ENCODE results near the gene AP3D1. TPM values are rescaled to one million over a fixed set of nuclear protein-coding genes. Genes with fewer than 3 reads are reported as not detected.

Gene AP3D1
- total RNA-seq, 1 donor from 2014 or later, result 114 TPM

DNA sequence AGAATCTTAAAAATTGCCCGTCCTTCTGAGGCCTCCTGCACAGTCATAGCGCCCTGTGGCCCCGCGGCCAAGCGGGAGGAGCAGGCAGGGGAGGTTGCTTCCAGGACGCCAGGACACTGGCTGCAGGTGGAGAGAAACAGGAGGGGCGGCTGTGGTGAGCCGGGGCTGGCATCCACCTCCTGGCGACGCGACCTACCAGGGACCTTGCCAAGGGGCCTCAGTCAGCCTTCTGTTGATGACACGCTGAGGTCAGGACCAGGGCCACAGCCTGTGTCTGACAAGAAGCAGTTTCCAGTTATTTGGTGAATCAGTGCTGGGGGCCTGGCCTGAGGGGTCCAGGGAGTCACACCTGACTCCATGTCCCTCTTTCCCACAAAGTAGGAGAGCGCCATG is 87.0 kb downstream of the AP3D1 start:
- DNase-seq (ENCODE audit: low read depth), result no peak

DNA sequence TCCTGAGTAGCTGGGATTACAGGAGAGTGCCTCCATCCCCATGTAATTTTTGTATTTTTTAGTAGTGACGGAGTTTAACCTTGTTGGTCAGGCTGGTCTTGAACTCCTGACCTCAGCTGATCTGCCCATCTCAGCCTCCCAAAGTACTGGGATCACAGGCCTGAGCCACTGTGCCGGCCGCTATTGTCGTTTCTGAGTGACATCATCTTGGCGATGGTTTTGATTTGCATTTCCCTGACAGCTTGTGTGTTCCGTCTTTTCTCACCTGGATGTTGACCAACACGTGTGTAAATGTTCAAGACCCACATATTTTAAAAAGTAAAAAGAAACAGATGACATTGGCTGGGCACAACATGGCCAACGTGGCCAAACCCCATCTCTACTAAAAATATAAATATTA is 87.5 kb downstream of the AP3D1 start:
- DNase-seq (ENCODE audit: low read depth), result no peak

DNA sequence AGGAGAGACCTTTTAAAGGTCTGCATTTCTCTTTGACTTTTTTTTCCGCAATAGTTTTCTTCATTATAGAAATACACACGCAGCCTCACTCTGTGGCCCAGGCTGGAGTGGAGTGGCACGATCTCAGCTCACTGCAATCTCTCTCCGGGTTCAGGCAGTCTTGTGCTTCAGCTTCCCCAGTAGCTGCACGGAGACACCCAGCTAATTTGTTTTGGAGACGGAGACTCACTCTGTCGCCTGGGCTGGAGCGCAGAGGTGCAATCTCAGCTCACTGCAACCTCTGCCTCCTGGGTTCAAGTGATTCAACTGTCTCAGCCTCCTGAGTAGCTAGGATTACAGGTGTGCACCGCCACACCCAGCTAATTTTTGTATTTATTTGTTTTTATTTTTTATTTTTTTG is 88.6 kb downstream of the AP3D1 start:
- DNase-seq (ENCODE audit: low read depth), result no peak

DNA sequence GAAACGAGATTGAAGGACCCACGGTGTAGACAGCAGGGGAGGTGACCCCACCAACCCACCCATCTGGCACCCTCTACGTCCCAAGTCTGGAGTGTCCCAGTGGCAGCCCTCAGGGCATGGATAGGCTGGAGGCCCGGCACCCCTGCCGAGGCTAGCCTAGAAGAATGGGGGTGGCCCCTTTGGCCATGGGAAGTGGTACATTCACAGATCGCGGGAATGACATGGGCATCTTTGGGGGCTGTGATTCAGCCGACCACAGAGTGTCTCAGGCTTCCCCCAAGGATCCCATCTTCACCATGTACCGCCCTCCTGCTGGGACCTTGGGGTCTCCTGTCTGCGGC is 89.0 kb downstream of the AP3D1 start:
- no peak for DNase-seq (ENCODE audit: low read depth)

DNA sequence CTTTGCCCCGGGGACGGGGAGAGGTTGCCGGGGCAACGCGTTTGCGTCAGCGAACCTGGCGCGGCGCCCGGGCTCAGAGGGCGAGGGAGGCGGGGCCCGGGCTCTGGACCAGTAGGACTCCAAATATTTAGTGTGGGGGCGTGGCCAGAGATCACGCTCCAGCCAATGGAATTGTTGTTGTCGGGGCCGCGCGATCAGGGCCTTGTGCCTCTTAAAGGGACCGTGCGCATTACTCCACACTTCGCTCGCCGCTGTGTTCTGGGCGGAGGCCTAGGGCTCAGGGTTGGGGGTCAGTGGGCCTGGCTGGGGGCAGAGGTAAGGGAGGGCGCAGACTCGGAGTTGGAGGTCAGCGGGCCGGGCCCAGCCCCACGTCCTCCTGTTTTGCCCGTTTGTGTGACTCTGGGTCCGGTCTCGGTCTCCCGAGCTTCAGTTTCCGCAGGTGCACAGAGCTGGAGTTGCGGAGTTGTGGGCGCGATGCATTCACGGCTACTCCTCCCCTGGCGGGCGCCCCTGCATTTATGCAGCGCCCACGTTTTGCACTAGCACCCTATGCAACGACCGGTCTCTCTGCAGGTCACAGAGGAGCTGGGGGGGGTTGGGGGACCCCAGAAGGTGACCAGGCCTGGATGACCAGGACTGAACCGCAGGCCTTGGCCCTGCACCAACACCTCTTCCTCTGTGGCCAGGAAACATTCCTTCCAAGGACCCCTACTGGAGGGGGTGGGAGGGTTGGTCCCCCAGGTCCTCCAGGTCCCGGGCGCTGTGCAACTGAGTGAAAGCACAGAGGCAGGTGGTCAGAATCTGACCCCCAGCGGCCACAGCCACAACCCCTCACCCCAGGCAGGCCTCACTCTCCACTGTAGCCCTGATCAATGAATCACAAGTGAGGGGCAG is 89.6 kb downstream of the AP3D1 start:
- peak; percentile 99 for DNase-seq (ENCODE audit: low read depth)

DNA sequence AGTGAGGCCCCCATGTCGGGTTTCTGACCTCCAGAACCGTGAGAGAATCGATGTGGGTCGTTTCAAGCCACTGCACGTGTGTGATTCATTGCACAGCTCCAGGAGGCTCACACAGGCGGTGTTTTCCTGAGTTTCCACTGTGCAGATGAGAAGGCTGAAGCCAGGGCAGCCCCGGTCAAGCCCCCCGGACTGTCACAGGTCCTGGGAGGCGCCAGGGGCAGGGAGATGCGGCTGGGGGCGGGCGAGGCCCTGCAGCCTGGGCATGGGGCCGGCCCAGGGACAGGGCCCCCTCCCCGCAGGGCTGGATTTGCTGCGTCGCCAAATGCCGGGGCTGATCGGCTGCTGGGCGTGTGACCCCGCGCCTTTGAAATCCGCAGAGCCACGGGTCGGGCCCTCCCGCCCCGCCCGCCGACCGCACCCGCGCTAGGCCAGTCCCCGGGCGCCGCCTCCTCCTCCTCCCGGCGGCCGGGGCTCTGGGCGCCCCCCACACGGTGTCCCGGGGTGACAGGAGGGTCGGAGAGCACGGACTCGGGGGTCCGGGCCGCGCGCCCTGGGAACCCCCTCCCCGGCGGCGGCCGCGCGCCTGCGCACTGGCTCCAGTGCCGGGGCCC is 90.4 kb downstream of the AP3D1 start:
- DNase-seq (ENCODE audit: low read depth), result peak; percentile 79

DNA sequence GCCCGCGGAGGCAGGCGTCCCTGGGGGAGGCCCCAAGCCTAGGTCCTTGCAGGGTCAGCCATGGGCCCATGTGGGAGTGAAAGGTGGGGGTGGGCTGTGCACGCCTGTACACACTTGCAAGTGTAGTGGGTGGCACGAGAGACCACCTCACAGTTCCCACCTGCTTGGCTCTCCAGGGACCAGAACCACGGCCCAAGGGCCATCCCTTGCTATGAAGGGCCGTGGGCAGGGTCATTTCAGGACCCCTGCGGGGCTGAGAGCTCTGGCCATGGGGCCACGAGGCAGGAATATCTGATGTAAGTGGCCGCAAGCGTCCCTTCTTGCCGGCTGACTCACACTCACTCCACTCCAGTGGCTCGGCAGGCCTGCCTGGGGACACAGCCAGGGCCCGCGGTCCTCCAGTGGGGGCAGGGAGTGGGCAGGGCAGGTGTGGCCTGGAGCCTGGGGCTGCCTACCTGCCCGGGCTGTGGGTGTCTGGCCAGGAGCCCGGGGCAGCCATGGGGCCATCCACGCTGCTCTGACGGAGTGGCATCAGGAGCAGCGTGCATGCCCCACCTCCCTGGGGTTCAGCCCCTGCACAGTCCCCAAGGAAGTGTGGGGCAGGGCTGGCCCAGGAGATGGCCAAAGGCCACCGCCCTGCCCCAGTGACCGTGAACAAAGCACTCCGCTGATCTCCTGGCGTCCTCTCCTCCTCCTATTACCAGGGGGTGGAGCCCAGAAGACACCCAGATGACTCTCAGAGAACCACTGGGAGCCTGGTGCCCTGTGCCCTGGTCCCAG is 91.8 kb downstream of the AP3D1 start:
- peak; percentile 84 for DNase-seq (ENCODE audit: low read depth)

DNA sequence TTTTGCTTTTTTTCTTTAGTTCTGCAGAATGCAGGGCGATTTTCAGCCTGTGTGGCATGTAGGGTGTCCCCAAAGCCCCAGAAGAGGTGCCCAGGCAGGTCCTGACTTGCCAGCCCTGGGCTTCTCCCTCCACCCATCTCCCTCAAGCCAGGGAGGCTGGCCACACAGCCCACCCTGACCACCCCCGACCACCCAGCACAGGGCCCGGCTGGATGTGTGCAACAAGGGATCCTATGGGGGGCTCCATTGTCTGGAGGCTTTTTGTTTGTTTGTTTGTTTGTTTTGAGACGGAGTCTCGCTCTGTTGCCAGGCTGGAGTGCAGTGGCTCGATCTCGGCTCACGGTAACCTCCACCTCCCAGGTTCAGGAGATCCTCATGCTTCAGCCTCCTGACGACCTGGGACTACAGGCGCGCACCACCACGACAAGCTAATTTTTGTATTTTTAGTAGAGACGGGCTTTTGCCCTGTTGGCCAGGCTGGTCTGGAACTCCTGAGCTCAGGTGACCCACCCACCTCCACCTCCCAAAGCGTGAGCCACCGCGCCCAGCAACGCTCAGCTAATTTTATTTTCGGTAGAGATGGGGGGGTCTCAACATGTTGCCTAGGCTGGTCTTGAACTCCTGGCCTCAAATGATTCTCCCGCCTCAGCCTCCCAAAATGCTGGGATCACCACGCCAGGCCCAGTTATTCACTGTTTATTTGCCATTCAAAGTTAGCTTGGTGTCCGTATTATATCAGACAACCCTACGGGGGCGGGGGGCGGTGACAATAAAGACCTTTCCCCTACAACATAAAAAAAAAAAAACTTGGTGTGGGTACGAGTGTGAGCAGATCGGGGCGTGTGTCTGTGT is 92.6 kb downstream of the AP3D1 start:
- no peak for DNase-seq (ENCODE audit: low read depth)

DNA sequence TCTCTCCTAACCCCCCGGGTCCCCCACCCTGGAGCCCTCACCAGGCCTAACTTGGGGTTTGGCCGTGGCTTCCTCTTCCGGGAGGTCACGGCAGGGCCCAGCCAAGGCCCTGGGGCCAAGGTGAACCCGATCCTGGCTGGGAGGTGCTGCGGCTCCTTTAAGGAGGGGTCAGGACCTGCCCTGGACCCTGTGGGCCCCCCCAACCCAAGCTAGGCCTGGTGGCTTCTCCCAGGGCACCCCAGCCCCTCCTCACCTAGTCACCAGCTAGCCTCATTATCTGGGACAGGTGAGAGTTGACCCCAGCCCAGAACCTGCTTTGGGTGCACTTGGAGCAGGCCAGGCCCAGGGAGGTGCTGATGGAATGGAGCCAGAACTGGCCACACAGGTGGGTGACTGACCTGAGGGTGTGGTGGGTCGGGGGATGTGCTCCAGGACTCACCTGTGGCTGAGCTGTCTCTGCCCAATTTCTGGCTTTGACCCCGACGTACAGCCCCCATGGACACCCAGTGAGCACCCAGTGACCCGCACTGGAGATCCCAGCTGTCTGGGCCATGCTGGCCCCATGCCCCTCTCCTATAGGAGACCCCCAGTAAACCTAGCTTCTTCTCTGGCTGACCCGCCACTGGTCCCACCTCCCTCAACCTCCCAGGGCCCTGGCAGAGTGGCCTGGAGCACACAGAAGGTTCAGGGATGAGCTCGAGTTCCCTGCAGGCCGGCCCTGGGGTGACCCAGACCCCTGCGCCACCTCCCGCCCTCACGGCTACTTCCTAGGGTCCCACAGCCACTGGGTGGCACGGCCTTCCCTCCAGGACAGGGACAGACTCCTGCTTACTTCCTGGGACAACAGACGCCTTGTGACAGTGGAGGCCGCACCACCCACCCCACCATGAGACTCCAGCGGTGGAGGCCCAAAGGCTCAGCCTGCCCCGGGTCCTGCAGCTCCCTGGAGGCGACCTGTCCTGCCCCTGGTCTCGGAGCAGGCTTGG is 93.6 kb downstream of the AP3D1 start:
- DNase-seq (ENCODE audit: low read depth), result no peak

DNA sequence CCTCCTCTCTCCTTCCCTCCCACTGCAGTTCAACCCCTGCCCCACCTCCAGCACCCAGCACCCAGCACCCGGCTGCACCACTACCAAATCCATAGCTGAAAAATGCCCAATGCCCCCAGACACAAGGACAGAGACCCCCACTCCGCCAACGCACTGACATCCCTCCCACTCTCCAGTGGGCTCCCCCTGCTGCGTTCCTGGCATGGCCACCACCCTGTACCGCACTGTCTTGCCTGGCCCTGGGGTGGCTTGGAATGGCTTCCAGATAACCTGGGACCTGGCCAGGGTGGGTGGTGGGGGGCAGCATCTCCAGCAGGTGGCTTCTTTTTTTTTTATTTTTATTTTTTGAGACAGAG is 94.6 kb downstream of the AP3D1 start:
- no peak for DNase-seq (ENCODE audit: low read depth)

DNA sequence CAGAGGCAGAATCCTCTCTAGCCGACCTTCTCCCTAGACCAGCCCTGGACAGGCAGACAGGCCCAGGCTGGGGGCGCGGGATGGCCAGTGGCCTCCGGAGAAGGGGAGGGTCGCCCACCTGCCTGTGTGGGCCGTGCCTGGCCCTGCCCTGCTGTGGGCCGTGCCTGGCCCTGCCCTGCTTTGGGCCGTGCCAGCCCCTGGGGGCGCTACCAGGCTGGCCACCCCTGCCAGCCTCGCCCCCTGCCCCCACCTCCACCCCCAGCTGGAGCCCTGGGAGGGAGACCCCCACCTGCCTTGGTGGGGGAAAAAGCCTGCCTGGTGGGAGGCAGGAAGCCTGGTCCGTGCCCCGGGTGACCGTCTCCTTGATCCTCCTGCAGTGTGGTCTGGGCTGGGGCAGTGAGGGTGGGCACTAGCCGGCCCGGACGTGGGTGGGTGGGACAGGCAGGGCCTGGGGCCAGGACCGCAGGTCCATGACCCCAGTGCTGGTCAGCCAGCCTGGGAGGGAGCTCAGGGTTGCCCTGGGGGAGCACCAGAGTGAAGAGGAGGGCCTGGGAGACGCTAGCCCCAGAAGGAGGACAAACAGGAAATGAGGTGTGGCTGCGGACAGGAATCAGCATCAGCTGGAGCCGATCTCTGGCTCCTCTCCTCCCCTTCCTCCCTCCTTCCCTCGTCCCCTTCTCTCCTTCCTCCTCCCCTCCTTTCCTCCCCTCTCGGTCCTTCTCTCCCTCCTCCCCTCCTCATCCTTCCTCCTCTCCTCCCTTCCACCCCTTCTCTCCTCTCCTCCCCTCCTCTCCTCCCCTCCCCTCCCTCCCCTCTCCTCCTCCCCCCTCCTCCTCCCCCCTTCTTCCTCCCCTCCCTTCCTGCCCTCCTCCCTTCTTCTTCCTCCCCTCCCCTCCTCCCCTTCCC is 95.2 kb downstream of the AP3D1 start:
- peak; percentile 55 for DNase-seq (ENCODE audit: low read depth)

DNA sequence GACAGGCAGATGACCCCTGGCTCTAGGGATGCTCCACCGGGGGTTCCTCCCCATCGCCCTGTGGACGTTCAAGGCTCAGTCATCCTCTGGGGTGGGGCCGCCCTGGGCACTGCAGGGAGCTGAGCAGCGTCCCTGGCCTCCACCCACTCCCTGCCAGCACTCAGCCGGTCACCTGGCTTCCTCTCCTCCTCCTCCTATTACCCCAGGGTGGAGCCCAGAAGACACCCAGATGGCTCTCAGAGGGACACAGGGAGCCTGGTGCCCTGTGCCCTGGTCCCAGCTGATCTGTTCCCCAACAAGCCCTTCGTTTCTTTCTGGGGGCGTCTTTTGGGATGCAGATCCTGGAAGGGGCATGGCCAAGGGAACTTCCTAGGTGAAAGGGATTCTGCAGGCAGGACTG is 96.6 kb downstream of the AP3D1 start:
- DNase-seq (ENCODE audit: low read depth), result no peak

DNA sequence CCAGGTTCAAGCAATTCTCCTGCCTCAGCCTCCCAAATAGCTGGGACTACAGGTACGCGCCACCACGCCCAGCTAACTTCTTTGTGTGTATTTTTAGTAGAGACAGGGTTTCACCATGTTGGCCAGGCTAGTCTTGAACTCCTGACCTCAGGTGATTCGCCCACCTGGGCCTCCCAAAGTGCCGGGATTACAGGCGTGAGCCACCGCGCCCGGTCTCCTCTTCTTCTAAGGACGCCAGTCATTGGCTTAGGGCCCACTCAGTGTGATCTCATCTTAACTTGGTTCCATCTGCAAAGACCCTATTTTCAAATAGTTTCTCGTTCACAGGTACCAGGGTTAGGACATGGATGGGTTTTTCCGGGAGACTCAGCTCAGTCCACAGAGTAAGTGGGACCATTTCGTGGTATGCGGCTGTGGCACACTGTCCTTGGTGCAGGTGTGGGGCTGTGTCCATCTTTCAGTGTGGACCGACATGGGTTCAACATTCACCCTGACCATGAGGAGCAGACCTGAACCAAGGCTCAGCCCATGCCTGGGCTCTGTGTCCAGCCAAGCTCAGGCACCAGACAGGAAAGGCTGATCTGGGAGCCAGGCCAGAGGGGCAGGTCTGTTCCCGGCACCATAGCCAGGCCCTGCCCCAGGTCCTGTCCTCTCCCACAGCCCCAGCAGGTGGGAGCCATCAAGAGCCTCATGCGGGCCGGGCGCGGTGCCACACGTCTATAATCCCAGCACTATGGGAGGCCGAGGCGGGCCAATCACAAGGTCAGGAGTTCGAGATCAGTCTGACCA is 97.6 kb downstream of the AP3D1 start:
- DNase-seq (ENCODE audit: low read depth), result no peak

DNA sequence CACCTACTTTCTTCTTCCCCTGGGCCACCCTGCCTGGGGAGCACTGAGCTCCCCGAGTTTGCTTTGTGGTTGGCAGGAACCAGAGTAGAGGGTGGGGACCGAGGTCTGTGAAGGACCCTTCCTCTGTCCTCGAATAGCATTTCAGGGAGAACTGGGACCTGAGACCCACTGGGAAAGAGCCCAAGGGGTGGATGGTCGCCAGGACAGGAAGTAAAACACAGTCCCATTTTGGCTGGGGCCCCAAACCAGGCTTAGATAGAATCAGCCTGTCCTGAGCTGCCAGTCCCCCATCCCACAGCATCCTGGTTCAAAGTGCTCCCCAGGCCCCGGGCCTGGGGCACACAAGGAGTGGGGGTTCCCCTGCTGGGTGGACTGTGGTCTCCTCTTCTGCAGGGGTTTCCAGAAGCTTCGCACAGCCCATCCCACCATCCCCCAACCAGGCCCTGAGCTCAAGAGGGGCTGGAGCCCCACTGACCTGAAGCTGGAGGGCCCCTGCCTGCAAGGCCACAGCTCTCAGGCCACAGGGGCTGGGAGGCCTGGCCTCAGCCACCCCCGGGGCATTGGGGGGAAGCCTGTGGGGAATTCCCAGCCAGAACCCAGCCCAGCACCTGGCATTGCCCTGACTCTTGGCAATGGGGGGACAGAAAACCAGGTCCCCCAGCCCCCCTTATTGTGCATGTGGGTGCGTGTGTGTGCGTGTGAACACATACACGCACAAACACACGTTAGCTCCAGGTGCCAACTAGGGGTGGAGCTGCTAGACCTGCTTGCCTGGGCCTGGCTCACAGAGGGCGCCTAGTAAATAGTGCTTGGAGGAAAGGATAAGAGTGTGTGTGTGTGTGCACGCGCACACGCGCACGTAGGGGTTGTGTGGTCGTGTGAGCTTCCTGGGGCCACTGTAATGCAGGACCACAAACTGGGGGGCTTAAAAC is 99.3 kb downstream of the AP3D1 start:
- no peak for DNase-seq (ENCODE audit: low read depth)

DNA sequence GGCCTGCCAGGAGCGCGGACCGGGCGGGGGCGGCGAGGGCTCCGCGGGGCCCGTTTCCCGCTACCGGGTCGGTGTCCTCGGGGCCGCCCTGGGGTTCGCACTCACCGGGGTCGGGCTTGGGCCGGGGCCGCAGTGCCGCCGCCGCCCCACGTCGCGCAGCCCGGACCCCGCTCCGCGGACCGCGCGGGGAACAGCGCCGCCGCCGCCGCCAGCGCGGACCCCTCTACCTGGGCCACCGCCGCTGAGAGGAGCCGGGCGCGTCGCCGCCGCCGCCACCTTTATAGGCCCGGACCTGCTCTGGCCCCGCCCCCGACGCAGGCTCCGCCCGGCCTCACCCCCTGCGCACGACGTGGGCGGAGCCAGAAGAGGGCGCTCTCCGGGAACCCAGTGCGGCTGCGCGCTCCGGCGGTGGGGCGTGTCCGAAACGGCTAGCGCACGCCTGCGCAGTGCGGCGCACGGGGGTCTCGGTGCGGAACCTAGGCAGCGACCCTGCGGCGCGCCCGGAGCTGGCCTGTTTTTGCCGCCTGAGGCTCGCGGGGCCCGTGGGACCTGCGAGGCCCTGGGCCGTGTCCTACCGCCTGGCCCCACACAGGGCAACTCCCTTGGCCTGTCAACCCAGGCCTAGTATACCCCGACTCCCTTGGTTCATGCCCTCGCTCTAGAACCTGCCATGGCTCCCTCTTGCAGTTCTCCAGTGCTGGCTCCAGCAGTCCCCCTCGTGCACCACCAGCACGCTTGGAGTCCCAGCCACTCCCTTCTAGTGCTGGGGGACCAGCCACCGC is 100.2 kb downstream of the AP3D1 start, which contains the start of gene MKNK2:
Gene MKNK2 (minus strand): TSS at position 254 of the 782 bp plus-strand sequence. CDS start 393 bp downstream, outside the sequence.
- peak; percentile 88 for DNase-seq (ENCODE audit: low read depth)

All from myocyte (in vitro differentiated cells).